Esophagus squamous epithelium (tissue), 5 donors: Measurements from ENCODE around the gene MALSU1. TPM values are rescaled to one million over a fixed set of nuclear protein-coding genes. Genes with fewer than 3 reads are reported as not detected.

Experiments
- DNase-seq: peaks from one replicate; lab custom pipeline; 2025; lab: John Stamatoyannopoulos, UW
- H3K27ac ChIP-seq, 4 donors: fragments of 200-600 bp; sonication (generic); one replicate each; pipeline ENCODE4 v1.5.1; 2016 to 2019; ENCODE audit warnings: mild to moderate bottlenecking in 1 of 4
- H3K27me3 ChIP-seq, 4 donors: fragments of 200-600 bp; sonication (generic); 1 replicate in 3 of 4; 2 replicates in 1 of 4; pipeline versions ENCODE4 v1.5.1 to v1.6.0; 2017 to 2021; ENCODE audit warnings: antibody characterized with exemption in 1 of 4
- H3K36me3 ChIP-seq, 3 donors: fragments of 200-600 bp; sonication (generic); one replicate each; pipeline ENCODE4 v1.5.1; 2016 to 2019
- H3K4me1 ChIP-seq, 3 donors: fragments of 200-600 bp; sonication (generic); one replicate each; pipeline ENCODE4 v1.5.1; 2017 to 2019
- H3K4me3 ChIP-seq, 4 donors: fragments of 200-600 bp; sonication (generic); 1 replicate in 3 of 4; 2 replicates in 1 of 4; pipeline ENCODE4 v1.5.1; 2016 to 2019; ENCODE audit warnings: mild to moderate bottlenecking in 2 of 4, moderate library complexity in 1 of 4
- H3K9me3 ChIP-seq, 3 donors: fragments of 200-600 bp; sonication (generic); one replicate each; pipeline ENCODE4 v1.5.1; 2016 to 2019
- CTCF ChIP-seq, 6 experiments: fragments of 450-650 bp in 4 of 6; fragments of 200-600 bp in 2 of 6; sonication (generic) in 2 of 6; IDR thresholded peaks; one replicate each; pipeline ENCODE4 v1.5.1; 2016 to 2019; ENCODE audit warnings: antibody characterized with exemption in 6 of 6, mild to moderate bottlenecking in 4 of 6, moderate library complexity in 4 of 6
- POLR2A ChIP-seq, 4 donors: fragments of 450-650 bp; IDR thresholded peaks; one replicate each; pipeline ENCODE4 v1.6.1; 2017; ENCODE audit warnings: antibody characterized with exemption in 4 of 4, mild to moderate bottlenecking in 4 of 4, moderate library complexity in 3 of 4
- WGBS, 2 donors: methylation state at CpG; one replicate each; pipeline ENCODE4 v1.1.5; 2018; 5-methylcytosine and 5-hydroxymethylcytosine counted together
- intact Hi-C: fragments of 100-400 bp; cut with DNase I; formaldehyde crosslinking; loops from one replicate; pipeline ENCODE4 v1.15.0; 2022
- total RNA-seq, 4 donors: library from RNA; depleted of rRNA; stranded (reverse); fragments of >200 nt; gene quantifications; one replicate each; pipeline ENCODE4 v1.1.0, GENCODE V29; 2016
- donor health status: DM: yes; HTN: yes; CAD: no.

MALSU1 gene
- total RNA-seq, 4 donors from 2014 or later = 32.6 to 55.1 (median 49.3) TPM

- peaks cover 0 to 43% (median 20%) of the 10 kb centered on the region in 3 donors for H3K4me1 ChIP-seq
- TF ChIP-seq CTCF (IDR thresholded peaks at IDR 0.05) = no peak
- 14 to 18% methylated on average over 5 of the region's 5 CpGs for WGBS, 2 donors
- no peak for DNase-seq
- peak overlapping the region in 3 of 4 donors; percentile 37 to 56 (median 42) for H3K27ac ChIP-seq
- intact Hi-C loops = no loop called here
- H3K4me3 ChIP-seq = no peak overlapping the region
- no peaks in the 10 kb centered on the region for H3K36me3 ChIP-seq
- peaks cover 0 to 9% (median 8%) of the 10 kb centered on the region in 3 donors for H3K9me3 ChIP-seq
- H3K27me3 ChIP-seq = peaks cover 0 to 34% (median 1%) of the 10 kb centered on the region in 4 donors
Observed at GRCh38 chr7:23334482-23335056, 35.4 kb downstream of the MALSU1 start.

GRCh38 chr7:23335136-23335535, 36.0 kb downstream of the MALSU1 start:
- 50 to 55% methylated on average over 2 of the region's 2 CpGs for WGBS, 2 donors
- H3K27ac ChIP-seq = peak overlapping the region in 1 of 4 donors; percentile 37
- peaks cover 0 to 40% (median 1%) of the 10 kb centered on the region in 4 donors for H3K27me3 ChIP-seq
- H3K4me1 ChIP-seq = peaks cover 0 to 43% (median 20%) of the 10 kb centered on the region in 3 donors
- H3K9me3 ChIP-seq = peaks cover 0 to 9% (median 8%) of the 10 kb centered on the region in 3 donors
- H3K36me3 ChIP-seq = no peaks in the 10 kb centered on the region
- TF ChIP-seq CTCF (IDR thresholded peaks at IDR 0.05) (no peak), POLR2A (IDR thresholded peaks at IDR 0.05) (no peak)
- intact Hi-C loops = no loop called here
- no peak overlapping the region for H3K4me3 ChIP-seq
- no peak for DNase-seq

DNA sequence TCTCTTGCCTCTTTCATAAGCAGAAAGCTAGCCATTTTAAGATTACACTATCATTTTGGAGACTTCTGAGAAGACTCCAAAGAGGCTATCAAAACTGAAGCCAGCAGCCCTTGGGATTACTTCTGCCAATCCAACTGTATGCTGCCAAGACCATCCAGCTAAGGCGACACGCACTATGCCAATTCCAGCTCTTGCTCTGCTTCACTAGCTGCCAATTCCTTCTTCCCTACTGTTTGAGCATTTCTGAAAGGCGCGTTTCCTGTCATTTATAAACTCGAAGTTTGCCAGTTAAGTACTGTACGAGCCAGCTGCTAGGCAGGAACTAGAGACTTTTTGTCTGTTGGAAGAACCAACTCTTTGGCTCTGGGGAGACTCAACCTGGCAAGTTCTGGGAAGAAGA, 36.5 kb downstream of the MALSU1 start:
- DNase-seq = no peak
- TF ChIP-seq POLR2A (IDR thresholded peaks at IDR 0.05) (no peak), CTCF (IDR thresholded peaks at IDR 0.05) (no peak)
- peak overlapping the region in 1 of 4 donors; percentile 37 for H3K27ac ChIP-seq
- intact Hi-C loops = no loop called here
- peaks cover 0 to 45% (median 1%) of the 10 kb centered on the region in 4 donors for H3K27me3 ChIP-seq
- no peaks in the 10 kb centered on the region for H3K36me3 ChIP-seq
- WGBS, 2 donors = 16 to 32% methylated on average over 6 of the region's 6 CpGs
- peaks cover 0 to 43% (median 20%) of the 10 kb centered on the region in 3 donors for H3K4me1 ChIP-seq
- peaks cover 0 to 9% (median 8%) of the 10 kb centered on the region in 3 donors for H3K9me3 ChIP-seq
- no peak overlapping the region for H3K4me3 ChIP-seq

DNA sequence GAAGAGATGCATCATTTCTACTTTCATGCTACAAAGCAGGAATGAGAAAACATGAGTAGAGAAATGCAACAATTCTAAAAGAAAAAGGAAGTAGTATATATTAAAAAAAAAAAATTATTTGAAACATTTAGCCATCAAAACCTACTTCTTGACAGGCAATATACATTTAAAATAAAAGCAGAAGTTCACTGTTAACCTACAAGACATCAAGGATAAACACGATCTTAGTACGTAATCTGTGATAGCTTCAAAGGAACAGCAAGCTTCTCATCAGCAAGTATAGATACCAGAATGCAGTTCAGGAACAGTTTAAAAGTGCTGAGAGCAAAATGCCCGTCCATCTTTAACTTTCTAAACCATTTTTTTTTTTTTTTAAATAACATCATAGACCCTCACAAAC, 36.9 kb downstream of the MALSU1 start:
- WGBS, 2 donors = 43 to 65% methylated on average over 3 of the region's 3 CpGs
- DNase-seq = no peak
- H3K27me3 ChIP-seq = peaks cover 0 to 49% (median 1%) of the 10 kb centered on the region in 4 donors
- H3K4me1 ChIP-seq = peaks cover 0 to 43% (median 20%) of the 10 kb centered on the region in 3 donors
- TF ChIP-seq POLR2A (IDR thresholded peaks at IDR 0.05) (no peak), CTCF (IDR thresholded peaks at IDR 0.05) (no peak)
- H3K9me3 ChIP-seq = peaks cover 0 to 9% (median 8%) of the 10 kb centered on the region in 3 donors
- no peaks in the 10 kb centered on the region for H3K36me3 ChIP-seq
- intact Hi-C loops = no loop called here
- H3K27ac ChIP-seq = no peak overlapping the region
- no peak overlapping the region for H3K4me3 ChIP-seq

DNA sequence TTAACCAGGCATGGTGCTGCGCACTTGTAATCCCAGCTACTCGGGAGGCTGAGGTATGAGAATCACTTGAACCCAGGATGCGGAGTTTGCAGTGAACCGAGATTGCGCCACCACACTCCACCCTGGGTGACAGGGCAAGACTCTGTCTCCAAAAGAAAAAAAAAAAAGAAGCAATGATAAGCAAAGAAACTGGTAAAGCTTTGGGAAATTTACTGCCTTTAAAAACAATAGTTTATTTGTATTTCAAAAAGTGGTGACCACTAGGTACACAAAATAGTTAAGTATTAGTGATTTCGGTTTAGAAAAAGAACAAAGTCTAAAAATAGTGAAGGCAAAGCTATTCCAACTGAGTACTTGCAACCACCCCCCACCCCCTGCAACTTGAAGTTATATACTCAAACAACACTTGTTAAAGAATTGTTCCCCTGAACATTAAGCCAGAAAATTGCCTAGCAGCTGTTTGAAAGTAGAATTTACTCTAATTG, 37.7 kb downstream of the MALSU1 start:
- peaks cover 0 to 9% (median 8%) of the 10 kb centered on the region in 3 donors for H3K9me3 ChIP-seq

More for the DNA sequence above, 37.7 kb downstream of the MALSU1 start:
- peaks cover 0 to 56% (median 1%) of the 10 kb centered on the region in 4 donors for H3K27me3 ChIP-seq
- TF ChIP-seq POLR2A (IDR thresholded peaks at IDR 0.05) = no peak
- intact Hi-C loops = no loop called here
- whole genome bisulfite sequencing, 2 donors = 82 to 85% methylated on average over 6 of the region's 6 CpGs
- H3K4me3 ChIP-seq = no peak overlapping the region
- H3K4me1 ChIP-seq = peaks cover 0 to 43% (median 20%) of the 10 kb centered on the region in 3 donors
- DNase-seq = no peak
- H3K36me3 ChIP-seq = no peaks in the 10 kb centered on the region
- H3K27ac ChIP-seq = no peak overlapping the region
